ENCODE measurements around the gene TMEM116. TPM values are rescaled to one million over a fixed set of nuclear protein-coding genes. Genes with fewer than 3 reads are reported as not detected.

Gene TMEM116
- total and polyA plus RNA-seq, 2 of the 4 experiments (the other 2 are of a cell fraction) = 5.5 to 8.4 TPM

DNA sequence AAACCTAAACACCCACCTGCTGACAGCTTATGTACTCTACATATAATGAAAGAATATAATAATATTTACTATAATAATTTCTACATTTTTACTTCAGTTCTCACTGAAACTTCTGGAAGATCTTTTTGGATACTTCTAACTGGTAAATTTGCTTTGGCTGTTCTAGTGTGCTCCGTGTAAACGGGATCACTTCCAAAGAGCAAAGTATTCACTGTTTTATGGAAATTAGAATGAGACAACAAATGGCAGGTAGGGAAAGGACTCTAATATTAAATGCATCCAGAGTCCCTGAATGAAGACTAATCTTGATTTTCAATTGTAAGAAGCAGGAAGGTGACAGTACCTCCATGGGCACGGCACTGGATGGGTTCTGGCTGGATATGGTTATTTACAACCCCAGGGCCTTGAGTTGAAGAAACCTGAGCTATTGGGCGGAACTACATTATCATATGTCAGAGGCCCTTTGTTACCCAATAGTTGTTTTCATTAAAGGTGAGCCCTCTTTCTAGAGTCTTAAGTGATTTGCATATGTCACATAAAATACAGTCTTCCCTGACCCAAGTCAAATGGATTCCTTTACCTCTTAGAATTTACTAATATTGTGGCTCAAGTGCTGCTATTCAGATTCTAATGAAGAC, 10.9 kb upstream of the TMEM116 start:
- Histone ChIP-seq H3K4me3 (ENCODE audit: insufficient read depth, low read depth, low read length) (no peak overlapping the region), H3K79me1 (ENCODE audit: low read depth in 1 of 2, low read length in 2 of 2) (peaks cover 25 to 50% of the 10 kb centered on the region in 2 experiments), H3K14ac (replicated peaks; ENCODE audit: low read depth, low read length) (no peak overlapping the region), H3K36me3 (ENCODE audit: control insufficient read depth, insufficient read depth, low read length) (peaks cover 32% of the 10 kb centered on the region), H3K4me1 (ENCODE audit: control insufficient read depth, insufficient read depth, low read length) (peaks cover 9% of the 10 kb centered on the region), H3K9me3 (ENCODE audit: control insufficient read depth, insufficient read depth, low read length) (no peaks in the 10 kb centered on the region), H2BK120ac (ENCODE audit: low read depth, low read length) (no peak overlapping the region), H3K18ac (ENCODE audit: low read depth, low read length) (no peak overlapping the region), H2AFZ (replicated peaks; ENCODE audit: low read length, poor library complexity) (no peak overlapping the region), H4K20me1 (ENCODE audit: insufficient read depth, low read length) (peaks cover 23% of the 10 kb centered on the region; the same call in 1 of the 2 replicates), H2AK5ac (ENCODE audit: low read depth, low read length) (no peak overlapping the region), H4K5ac (ENCODE audit: low read depth, low read length) (no peak overlapping the region), H3K56ac (ENCODE audit: extremely low read depth, insufficient read depth, low read length) (no peak overlapping the region), H2BK15ac (ENCODE audit: low read depth, low read length) (no peak overlapping the region), H3K23ac (ENCODE audit: low read depth, low read length) (no peak overlapping the region), H3K9me1 (ENCODE audit: insufficient read depth, low read length) (peaks cover 21% of the 10 kb centered on the region), H2AK9ac (replicated peaks; ENCODE audit: low read depth, low read length, poor library complexity) (no peak overlapping the region), H4K91ac (ENCODE audit: insufficient read depth, low read depth, low read length) (no peak overlapping the region), H3K27ac (ENCODE audit: insufficient read depth, low read length) (no peak overlapping the region), H2BK5ac (ENCODE audit: low read depth, low read length, poor library complexity, severe bottlenecking) (no peak overlapping the region), H3K4me2 (ENCODE audit: low read depth, low read length) (no peak overlapping the region), H4K8ac (ENCODE audit: low read depth in 2 of 2, low read length in 2 of 2) (no peak overlapping the region), H2BK20ac (ENCODE audit: low read depth, low read length) (no peak overlapping the region), H3K9ac (ENCODE audit: low read depth, low read length) (no peak overlapping the region), H3K4ac (ENCODE audit: low read depth, low read length) (no peak overlapping the region), H3K27me3 (ENCODE audit: control insufficient read depth, insufficient read depth, low read length) (no peaks in the 10 kb centered on the region)
- no TSS peak for BruUV-seq (replicated peaks)
- ATAC-seq (ENCODE audit: low read depth) (no peak), DNase-seq (no peak)
- POLR2A ChIA-PET (ENCODE audit: unreplicated experiment) = no interaction called here
- CTCF ChIA-PET = no interaction called here
- in situ Hi-C loops (cut with MboI; ENCODE audit: low sequenced_read_pairs) = no loop called here
- dilution Hi-C loops (cut with HindIII; ENCODE audit: low sequenced_read_pairs, unreplicated experiment) = no loop called here
- intact Hi-C loops (cut with micrococcal nuclease) = no loop called here
- no CpG with 5 or more reads among the region's 4 CpGs for WGBS, 2 experiments (ENCODE audit: extremely low coverage in 2 of 2, insufficient read length in 1 of 2)
- TF ChIP-seq, protein P1, sequence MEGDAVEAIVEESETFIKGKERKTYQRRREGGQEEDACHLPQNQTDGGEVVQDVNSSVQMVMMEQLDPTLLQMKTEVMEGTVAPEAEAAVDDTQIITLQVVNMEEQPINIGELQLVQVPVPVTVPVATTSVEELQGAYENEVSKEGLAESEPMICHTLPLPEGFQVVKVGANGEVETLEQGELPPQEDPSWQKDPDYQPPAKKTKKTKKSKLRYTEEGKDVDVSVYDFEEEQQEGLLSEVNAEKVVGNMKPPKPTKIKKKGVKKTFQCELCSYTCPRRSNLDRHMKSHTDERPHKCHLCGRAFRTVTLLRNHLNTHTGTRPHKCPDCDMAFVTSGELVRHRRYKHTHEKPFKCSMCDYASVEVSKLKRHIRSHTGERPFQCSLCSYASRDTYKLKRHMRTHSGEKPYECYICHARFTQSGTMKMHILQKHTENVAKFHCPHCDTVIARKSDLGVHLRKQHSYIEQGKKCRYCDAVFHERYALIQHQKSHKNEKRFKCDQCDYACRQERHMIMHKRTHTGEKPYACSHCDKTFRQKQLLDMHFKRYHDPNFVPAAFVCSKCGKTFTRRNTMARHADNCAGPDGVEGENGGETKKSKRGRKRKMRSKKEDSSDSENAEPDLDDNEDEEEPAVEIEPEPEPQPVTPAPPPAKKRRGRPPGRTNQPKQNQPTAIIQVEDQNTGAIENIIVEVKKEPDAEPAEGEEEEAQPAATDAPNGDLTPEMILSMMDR (conservative IDR thresholded peaks at IDR 0.05; ENCODE audit: low read depth, low read length) = no peak
- TF ChIP-seq RFX5 (IDR thresholded peaks at IDR 0.05; ENCODE audit: low read depth, low read length) (no peak), MAFK (IDR thresholded peaks at IDR 0.05; ENCODE audit: low read depth, low read length) (no peak), POLR2A (IDR thresholded peaks at IDR 0.05; ENCODE audit: low read depth, low read length) (no peak), NFE2L2 (IDR thresholded peaks at IDR 0.05; ENCODE audit: low read depth, low read length) (no peak), MXI1 (IDR thresholded peaks at IDR 0.05; ENCODE audit: borderline replicate concordance, low read depth, low read length) (no peak), CEBPB (IDR thresholded peaks at IDR 0.05; ENCODE audit: low read depth, low read length) (no peak), MAZ (IDR thresholded peaks at IDR 0.05; ENCODE audit: borderline replicate concordance, low read depth, low read length) (no peak), CHD1 (IDR thresholded peaks at IDR 0.05; ENCODE audit: low read depth, low read length) (no peak), RCOR1 (IDR thresholded peaks at IDR 0.05; ENCODE audit: insufficient replicate concordance, low read length) (no peak)
- TF ChIP-seq, protein P2, sequence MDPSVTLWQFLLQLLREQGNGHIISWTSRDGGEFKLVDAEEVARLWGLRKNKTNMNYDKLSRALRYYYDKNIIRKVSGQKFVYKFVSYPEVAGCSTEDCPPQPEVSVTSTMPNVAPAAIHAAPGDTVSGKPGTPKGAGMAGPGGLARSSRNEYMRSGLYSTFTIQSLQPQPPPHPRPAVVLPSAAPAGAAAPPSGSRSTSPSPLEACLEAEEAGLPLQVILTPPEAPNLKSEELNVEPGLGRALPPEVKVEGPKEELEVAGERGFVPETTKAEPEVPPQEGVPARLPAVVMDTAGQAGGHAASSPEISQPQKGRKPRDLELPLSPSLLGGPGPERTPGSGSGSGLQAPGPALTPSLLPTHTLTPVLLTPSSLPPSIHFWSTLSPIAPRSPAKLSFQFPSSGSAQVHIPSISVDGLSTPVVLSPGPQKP (IDR thresholded peaks at IDR 0.05; ENCODE audit: borderline replicate concordance, low read depth, low read length) = no peak
- TF ChIP-seq, protein P3, sequence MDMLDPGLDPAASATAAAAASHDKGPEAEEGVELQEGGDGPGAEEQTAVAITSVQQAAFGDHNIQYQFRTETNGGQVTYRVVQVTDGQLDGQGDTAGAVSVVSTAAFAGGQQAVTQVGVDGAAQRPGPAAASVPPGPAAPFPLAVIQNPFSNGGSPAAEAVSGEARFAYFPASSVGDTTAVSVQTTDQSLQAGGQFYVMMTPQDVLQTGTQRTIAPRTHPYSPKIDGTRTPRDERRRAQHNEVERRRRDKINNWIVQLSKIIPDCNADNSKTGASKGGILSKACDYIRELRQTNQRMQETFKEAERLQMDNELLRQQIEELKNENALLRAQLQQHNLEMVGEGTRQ (IDR thresholded peaks at IDR 0.05; ENCODE audit: low read depth, low read length) = no peak
